K562 (cell line): ENCODE results near the gene SYS1. TPM values are rescaled to one million over a fixed set of nuclear protein-coding genes. Genes with fewer than 3 reads are reported as not detected.

Experiments used
- CREB3L1 ChIP-seq: fragments of 450-650 bp; IDR thresholded peaks from 2 replicates; pipeline ENCODE4 v1.6.1; 2014; ENCODE audit warnings: low read depth, mild to moderate bottlenecking, moderate library complexity, borderline replicate concordance
- ELK1 ChIP-seq: sonication (generic); formaldehyde crosslinking; IDR thresholded peaks from 2 replicates; pipeline ENCODE4 v1.8.1; 2022; ENCODE audit warnings: missing genetic modification reagents
- ETS2 ChIP-seq: IDR thresholded peaks from 2 replicates; pipeline ENCODE4 v1.6.1; 2016; ENCODE audit warnings: borderline replicate concordance, missing genetic modification characterization, mild to moderate bottlenecking, moderate library complexity, missing compliant biosample characterization; ENCODE audit not compliant: poor library complexity, severe bottlenecking
- FOXP4 ChIP-seq: sonication (generic); formaldehyde crosslinking; IDR thresholded peaks from 2 replicates; pipeline ENCODE4 v1.8.0; 2022; ENCODE audit warnings: mild to moderate bottlenecking, missing genetic modification reagents, borderline replicate concordance
- HEY1 ChIP-seq: fragments of 250-450 bp; sonication (Bioruptor Pico); IDR thresholded peaks from 2 replicates; pipeline ENCODE4 v1.5.0; 2020; ENCODE audit warnings: mild to moderate bottlenecking, moderate library complexity, borderline replicate concordance
- MCM5 ChIP-seq: fragments of 450-650 bp; IDR thresholded peaks from 2 replicates; pipeline ENCODE4 v1.6.1; 2016; ENCODE audit warnings: low read depth
- NBN ChIP-seq: fragments of 450-650 bp; IDR thresholded peaks from 2 replicates; pipeline ENCODE4 v1.6.1; 2016; ENCODE audit warnings: low read depth, mild to moderate bottlenecking
- POLR2B ChIP-seq: fragments of 450-650 bp; IDR thresholded peaks from 2 replicates; pipeline ENCODE4 v1.6.1; 2018; ENCODE audit warnings: low read depth; ENCODE audit not compliant: partially characterized antibody
- SMAD1 ChIP-seq: fragments of 150-350 bp; IDR thresholded peaks from 2 replicates; pipeline ENCODE4 v1.6.1; 2014; ENCODE audit warnings: low read length, low read depth; ENCODE audit not compliant: partially characterized antibody
- SRSF1 ChIP-seq: fragments of 200-400 bp; formaldehyde crosslinking; IDR thresholded peaks from 2 replicates; pipeline ENCODE4 v1.6.1; 2017; ENCODE audit warnings: mild to moderate bottlenecking, low read depth, low read length, moderate library complexity
- TAF1 ChIP-seq: IDR thresholded peaks from 2 replicates; pipeline ENCODE4 v1.6.1; 2011; ENCODE audit warnings: mild to moderate bottlenecking, low read length, moderate library complexity; ENCODE audit not compliant: insufficient read depth, control insufficient read depth, severe bottlenecking; ENCODE audit errors: extremely low read depth
- VEZF1 ChIP-seq: fragments of 200-800 bp; sonication (Bioruptor generic); IDR thresholded peaks from 2 replicates; pipeline ENCODE4 v1.6.1; 2017; ENCODE audit warnings: missing genetic modification characterization, missing compliant biosample characterization
- XRCC4 ChIP-seq: IDR thresholded peaks from one replicate; pipeline ENCODE4 v1.6.1; 2011; ENCODE audit not compliant: insufficient read depth, insufficient read length; ENCODE audit errors: extremely low read depth
- ZNF23 ChIP-seq: fragments of 250-450 bp; sonication (Bioruptor Pico); IDR thresholded peaks from 2 replicates; pipeline ENCODE4 v1.4.0; 2020; ENCODE audit warnings: mild to moderate bottlenecking
- ZNF274 ChIP-seq: IDR thresholded peaks from 2 replicates; pipeline ENCODE4 v1.6.1; 2011; ENCODE audit warnings: low read depth, mild to moderate bottlenecking, low read length, moderate library complexity, borderline replicate concordance
- ZNF589 ChIP-seq: fragments of 200-800 bp; sonication (Bioruptor generic); IDR thresholded peaks from 2 replicates; pipeline ENCODE4 v1.6.1; 2016; ENCODE audit warnings: low read depth, missing genetic modification characterization, missing compliant biosample characterization
- polyA plus RNA-seq, 8 experiments: library from polyadenylated mRNA; depleted of rRNA in 4 of 8; stranded (reverse) in 5 of 8; unstranded in 3 of 8; fragments of >200 nt; fragmentation: Nextera tagmentation in 2 of 8; fragmentation: Illumina TruSeq in 1 of 8; extraction: Ambion mirVana in 2 of 8; extraction: Trizol in 1 of 8; gene quantifications; 2 replicates each; pipeline versions ENCODE4 v1.2.1 to v1.2.3, GENCODE V29; 2011 to 2014; ENCODE audit warnings: inconsistent platforms in 1 of 8, missing spikeins in 1 of 8
- total RNA-seq, 7 experiments: library from RNA; depleted of rRNA in 6 of 7; stranded (reverse); fragments of >200 nt in 6 of 7; fragmentation: Illumina TruSeq in 2 of 7; extraction: Trizol in 2 of 7; gene quantifications; 2 replicates each; pipeline versions ENCODE4 v1.2.1 to v1.2.3, GENCODE V29; 2011 to 2021; ENCODE audit warnings: low replicate concordance in 1 of 7

The SYS1 gene
- total and polyA plus RNA-seq, 9 of the 15 experiments (the other 6 are each of a cell fraction or from before 2014, with no cell fraction given) = 11.1 to 25.2 (median 17.5) TPM

GRCh38 chr20:45347936-45348778, 14.8 kb upstream of the SYS1 start, which contains the start of gene SDC4 (continued):
- no peak for TF ChIP-seq ELK1 (CRISPR knock-in tag)
- no peak for TF ChIP-seq SMAD1
- TF ChIP-seq ZNF589 (CRISPR knock-in tag) = no peak
- TF ChIP-seq ETS2 (tag) = no peak
- no peak; the same call in 1 of the 2 replicates for TF ChIP-seq NBN
- no peak for TF ChIP-seq MCM5
- no peak for TF ChIP-seq SRSF1
- TF ChIP-seq CREB3L1 = no peak
- no peak for TF ChIP-seq ZNF274
- TF ChIP-seq ZNF23 = no peak
- no peak for TF ChIP-seq XRCC4
- peak; percentile 94 for TF ChIP-seq POLR2B
- no peak for TF ChIP-seq HEY1 (CRISPR knock-in tag)
- peak; percentile 91 for TF ChIP-seq VEZF1 (CRISPR knock-in tag)
- TF ChIP-seq FOXP4 (CRISPR knock-in tag) = no peak
- TF ChIP-seq TAF1 = peak; percentile 74
